Epithelial cell of proximal tubule (primary cell): ENCODE results near the gene GALNT9. TPM values are rescaled to one million over a fixed set of nuclear protein-coding genes. Genes with fewer than 3 reads are reported as not detected.

Experiments
- DNase-seq: peaks from one replicate; pipeline ENCODE4 v3.0.0-alpha.2; 2011; ENCODE audit warnings: low read depth
- H3K4me3 ChIP-seq: 2 replicates; pipeline ENCODE4 v1.5.1; 2011; ENCODE audit warnings: low read depth, mild to moderate bottlenecking, low read length
- total RNA-seq: library from RNA; depleted of rRNA; stranded (reverse); fragments of >200 nt; gene quantifications from 2 replicates; pipeline ENCODE4 v1.2.3, GENCODE V29; 2015
- TF ChIP-seq, protein P1 (sequence below): conservative IDR thresholded peaks from 2 replicates; pipeline ENCODE4 v1.5.1; 2012; ENCODE audit warnings: low read depth, mild to moderate bottlenecking, low read length

The GALNT9 gene
- total RNA-seq, 1 donor from 2014 or later = not detected

GRCh38 chr12:132207083-132207775 is 122.2 kb downstream of the GALNT9 start:
- TF ChIP-seq, protein P1, sequence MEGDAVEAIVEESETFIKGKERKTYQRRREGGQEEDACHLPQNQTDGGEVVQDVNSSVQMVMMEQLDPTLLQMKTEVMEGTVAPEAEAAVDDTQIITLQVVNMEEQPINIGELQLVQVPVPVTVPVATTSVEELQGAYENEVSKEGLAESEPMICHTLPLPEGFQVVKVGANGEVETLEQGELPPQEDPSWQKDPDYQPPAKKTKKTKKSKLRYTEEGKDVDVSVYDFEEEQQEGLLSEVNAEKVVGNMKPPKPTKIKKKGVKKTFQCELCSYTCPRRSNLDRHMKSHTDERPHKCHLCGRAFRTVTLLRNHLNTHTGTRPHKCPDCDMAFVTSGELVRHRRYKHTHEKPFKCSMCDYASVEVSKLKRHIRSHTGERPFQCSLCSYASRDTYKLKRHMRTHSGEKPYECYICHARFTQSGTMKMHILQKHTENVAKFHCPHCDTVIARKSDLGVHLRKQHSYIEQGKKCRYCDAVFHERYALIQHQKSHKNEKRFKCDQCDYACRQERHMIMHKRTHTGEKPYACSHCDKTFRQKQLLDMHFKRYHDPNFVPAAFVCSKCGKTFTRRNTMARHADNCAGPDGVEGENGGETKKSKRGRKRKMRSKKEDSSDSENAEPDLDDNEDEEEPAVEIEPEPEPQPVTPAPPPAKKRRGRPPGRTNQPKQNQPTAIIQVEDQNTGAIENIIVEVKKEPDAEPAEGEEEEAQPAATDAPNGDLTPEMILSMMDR = no peak
- no peak overlapping the region for H3K4me3 ChIP-seq
- no peak for DNase-seq

DNA sequence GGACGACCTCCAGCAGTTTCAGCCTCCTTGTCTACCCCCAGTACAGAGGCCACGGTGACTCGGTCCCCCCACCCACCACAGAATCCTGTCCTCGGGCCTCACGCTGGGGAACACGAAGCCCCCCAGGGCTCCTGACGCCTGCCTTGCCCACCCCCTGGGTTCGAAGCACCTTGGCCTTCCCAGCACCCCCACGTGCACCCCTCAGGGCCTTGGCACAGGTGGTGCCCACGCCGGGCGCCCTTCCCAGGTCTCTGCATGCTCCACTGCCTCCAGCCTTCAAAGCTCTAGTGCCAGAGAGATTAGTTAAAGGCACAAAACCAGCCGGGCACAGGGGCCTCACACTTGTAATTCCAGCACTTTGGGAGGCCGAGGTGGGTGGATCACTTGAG is 123.3 kb downstream of the GALNT9 start:
- DNase-seq = no peak
- TF ChIP-seq, protein P1 = no peak

DNA sequence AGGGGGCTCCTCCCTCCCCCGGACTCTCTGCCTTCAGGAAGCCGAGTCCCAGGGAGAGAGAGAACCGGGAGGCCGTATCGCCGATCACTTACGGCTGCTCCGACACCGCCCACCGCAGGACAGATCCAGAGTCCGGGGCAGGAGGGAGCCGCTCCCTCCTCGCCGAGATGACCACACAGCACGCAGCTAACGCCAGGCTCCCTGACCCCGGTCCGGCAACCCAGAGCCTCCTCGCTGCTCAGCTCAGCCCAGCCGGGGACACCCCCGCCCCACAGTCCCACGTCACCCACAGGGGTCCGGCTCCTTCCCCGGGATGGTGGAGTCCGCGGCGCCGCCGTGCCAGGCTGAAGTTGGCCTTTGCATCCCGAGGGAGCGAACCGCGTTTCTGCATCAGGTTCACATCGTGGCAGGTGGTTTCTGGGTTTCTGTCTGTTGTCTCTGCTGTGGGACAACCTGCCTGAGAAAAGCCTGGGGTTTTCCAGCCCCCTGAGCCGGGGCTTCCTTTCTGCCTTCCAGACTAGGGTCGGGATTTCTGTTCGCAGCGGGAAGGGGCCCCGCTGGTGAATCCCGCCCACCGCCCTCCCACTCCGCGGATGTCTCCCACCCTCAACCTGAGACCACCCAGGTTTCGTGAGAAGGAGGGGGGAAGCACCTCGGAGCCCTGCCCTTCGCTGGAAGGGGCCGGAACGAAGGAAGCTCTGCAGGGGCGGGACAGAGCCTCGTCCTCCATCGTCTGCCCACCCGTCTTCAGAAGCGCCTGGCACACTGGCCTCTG is 123.9 kb downstream of the GALNT9 start:
- no peak for DNase-seq
- H3K4me3 ChIP-seq = peak overlapping the region; percentile 10
- TF ChIP-seq, protein P1 = no peak

More for the DNA sequence above, 123.3 kb downstream of the GALNT9 start:
- no peak overlapping the region for H3K4me3 ChIP-seq

DNA sequence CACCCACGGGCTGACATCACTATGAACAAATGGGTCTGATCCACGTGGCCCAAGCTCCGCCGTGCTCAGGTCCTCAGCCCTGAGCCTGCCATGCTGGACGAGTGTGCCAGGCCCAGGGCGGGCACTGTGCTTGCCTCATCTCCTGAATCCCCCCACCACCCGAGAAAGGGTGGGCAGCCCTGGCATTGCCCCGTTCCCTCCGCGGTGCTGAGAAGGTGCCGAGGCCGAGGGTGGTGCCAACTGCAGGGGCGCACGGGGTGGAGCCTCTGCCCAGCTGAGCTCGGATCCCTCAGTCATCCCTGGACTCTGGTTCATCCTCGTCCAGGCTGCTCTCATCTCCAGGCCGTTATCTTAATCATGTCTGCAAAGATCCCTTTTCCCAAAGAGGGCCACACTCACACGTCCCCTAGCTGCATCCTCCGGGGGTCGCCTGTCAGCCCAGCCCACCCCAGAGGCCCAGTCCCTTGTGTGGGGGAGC is 124.6 kb downstream of the GALNT9 start:
- no peak for DNase-seq
- H3K4me3 ChIP-seq = no peak overlapping the region
- TF ChIP-seq, protein P1 = no peak

DNA sequence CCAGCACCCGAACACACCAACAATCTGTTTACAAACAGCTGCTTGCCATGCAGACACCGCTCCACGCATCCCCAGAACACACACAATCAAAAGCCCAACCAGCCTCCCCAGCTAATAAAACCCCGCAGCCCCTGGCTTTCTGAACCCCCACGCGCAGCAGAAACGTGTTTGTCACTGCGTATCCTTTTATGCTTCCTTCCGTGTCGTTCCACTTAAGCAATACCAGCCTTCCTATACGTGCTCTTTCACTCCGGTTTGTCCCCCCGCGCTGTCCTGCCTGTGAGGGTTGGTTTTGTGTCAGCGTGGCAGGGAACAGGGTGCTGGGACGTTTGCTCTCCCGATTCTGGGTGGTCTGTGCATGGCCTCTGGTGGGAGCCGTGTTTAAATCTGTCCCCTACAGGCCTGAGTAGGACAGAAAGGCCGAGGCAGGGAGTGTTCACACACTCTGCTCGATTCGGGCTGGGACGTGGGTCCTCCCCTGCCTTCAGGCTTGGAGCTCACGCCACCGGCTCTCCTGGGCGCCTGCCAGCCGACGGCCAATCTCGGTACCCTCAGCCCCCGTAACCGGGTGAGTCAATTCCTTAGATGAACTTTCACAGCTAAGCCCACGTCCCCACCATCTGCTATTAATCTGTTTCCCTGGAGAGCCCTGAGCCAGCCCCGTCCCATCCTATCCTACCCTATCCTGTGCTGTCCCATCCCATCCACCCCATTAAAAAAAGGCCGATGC is 125.2 kb downstream of the GALNT9 start:
- no peak overlapping the region for H3K4me3 ChIP-seq
- DNase-seq = no peak
- TF ChIP-seq, protein P1 = no peak

- no peak for DNase-seq
- no peak overlapping the region for H3K4me3 ChIP-seq
- TF ChIP-seq, protein P1 = no peak
Observed at GRCh38 chr12:132202929-132203721, 126.3 kb downstream of the GALNT9 start.
